ENCODE results near the gene ZFYVE21. TPM values are rescaled to one million over a fixed set of nuclear protein-coding genes. Genes with fewer than 3 reads are reported as not detected.
"Not testable (repeated sequence)": the region's sequence is repeated elsewhere in the genome, so short reads cannot be mapped to it uniquely, and the experiment has no call there.

Gene ZFYVE21
- total RNA-seq, 2 donors from 2014 or later: 57.2 to 59.5 TPM

GRCh38 chr14:103688906-103689902, 26.4 kb upstream of the ZFYVE21 start:
- intact Hi-C loops (cut with DNase I): loop anchor here in 1 of 2 donors (10.0 kb wide), 1 partner anchor 114 kb away; no protein-coding TSS in a partner anchor
- peak; percentile 84 for DNase-seq (ENCODE audit: low spot score)

GRCh38 chr14:103690332-103690731, 25.3 kb upstream of the ZFYVE21 start:
- DNase-seq (ENCODE audit: low spot score): peak; percentile 30

GRCh38 chr14:103691655-103692054, 24.0 kb upstream of the ZFYVE21 start:
- peak; percentile 31 for DNase-seq (ENCODE audit: low spot score)
- intact Hi-C loops (cut with DNase I): not testable (repeated sequence)

More at GRCh38 chr14:103690332-103690731, 25.3 kb upstream of the ZFYVE21 start:
- intact Hi-C loops (cut with DNase I): no loop called here

GRCh38 chr14:103692159-103692558, 23.5 kb upstream of the ZFYVE21 start:
- DNase-seq (ENCODE audit: low spot score): peak; percentile 47
- intact Hi-C loops (cut with DNase I): no loop called here

DNA sequence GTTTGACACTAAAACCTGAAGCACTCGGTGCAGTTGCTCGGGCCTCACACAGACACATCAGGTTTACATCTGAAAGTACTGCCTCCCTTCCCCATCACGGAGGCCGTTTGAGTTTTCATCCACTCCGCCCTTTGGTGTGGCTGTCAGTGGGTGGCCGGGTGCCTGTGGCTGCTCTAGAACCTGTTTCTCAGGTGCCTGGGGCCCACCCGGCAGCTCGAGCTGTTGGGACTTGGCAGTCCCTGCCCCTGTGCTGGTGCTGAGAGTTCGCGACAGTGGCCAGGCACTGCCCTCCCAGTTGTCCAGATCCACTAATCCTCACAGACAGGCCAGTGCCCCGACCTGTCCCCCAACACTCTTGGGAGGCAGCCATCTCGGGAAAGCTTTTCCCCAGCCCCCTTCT, 22.7 kb upstream of the ZFYVE21 start:
- intact Hi-C loops (cut with DNase I): no loop called here
- peak; percentile 53 for DNase-seq (ENCODE audit: low spot score)

DNA sequence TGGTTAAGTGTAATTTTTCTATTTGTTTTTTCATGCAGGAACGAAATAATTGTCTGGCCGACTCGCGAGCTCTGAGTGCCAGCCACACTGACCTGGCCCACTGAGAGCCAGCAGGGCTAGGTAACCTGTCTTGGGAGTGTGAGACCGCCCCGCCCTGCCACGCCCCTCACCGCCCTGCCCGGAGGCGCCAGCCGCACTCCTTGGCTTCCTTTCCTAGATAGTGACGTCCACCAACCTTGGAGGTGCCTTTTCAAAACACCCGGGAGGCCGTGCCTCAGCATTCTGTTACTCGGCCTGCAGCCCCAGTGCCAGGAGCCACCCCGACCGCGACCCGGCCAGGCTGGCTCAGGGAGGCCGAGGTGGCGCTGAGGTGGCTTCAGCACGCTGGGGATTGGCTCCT, 22.1 kb upstream of the ZFYVE21 start:
- intact Hi-C loops (cut with DNase I): no loop called here
- DNase-seq (ENCODE audit: low spot score): peak; percentile 76

DNA sequence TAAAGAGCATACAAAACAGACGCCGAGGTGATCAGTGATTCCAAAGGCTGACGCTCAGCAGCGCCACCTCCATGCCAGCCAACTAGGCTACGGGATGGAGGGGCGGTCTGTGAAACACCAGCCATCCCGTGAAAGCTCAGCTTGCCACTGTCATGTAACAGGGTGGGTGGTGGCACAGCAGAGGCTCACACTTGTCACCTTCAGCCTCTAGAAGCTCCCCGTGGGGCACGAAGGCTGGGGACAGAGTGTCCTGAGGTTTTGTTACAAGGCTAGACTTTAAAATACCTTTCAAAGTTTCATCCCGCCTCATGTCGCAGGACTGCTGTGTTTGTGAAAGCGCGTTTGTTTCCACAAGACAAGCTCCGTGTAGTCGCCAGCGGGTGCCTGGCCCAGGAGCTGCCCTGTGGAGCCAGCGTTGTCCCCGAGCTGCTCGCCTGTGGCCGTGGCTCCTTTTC, 21.0 kb upstream of the ZFYVE21 start:
- intact Hi-C loops (cut with DNase I): loop anchor here in 1 of 2 donors (1.0 kb wide), 1 partner anchor 34 kb away; no protein-coding TSS in a partner anchor
- DNase-seq (ENCODE audit: low spot score): peak; percentile 50

- peak; percentile 44 for DNase-seq (ENCODE audit: low spot score)
- intact Hi-C loops (cut with DNase I): loop anchor here in 1 of 2 donors (1.0 kb wide), 1 partner anchor 33 kb away; no protein-coding TSS in a partner anchor
These were observed 20.1 kb upstream of the ZFYVE21 start for GRCh38 chr14:103695296-103696069.

GRCh38 chr14:103696070-103696402, 19.6 kb upstream of the ZFYVE21 start:
- intact Hi-C loops (cut with DNase I): no loop called here

DNA sequence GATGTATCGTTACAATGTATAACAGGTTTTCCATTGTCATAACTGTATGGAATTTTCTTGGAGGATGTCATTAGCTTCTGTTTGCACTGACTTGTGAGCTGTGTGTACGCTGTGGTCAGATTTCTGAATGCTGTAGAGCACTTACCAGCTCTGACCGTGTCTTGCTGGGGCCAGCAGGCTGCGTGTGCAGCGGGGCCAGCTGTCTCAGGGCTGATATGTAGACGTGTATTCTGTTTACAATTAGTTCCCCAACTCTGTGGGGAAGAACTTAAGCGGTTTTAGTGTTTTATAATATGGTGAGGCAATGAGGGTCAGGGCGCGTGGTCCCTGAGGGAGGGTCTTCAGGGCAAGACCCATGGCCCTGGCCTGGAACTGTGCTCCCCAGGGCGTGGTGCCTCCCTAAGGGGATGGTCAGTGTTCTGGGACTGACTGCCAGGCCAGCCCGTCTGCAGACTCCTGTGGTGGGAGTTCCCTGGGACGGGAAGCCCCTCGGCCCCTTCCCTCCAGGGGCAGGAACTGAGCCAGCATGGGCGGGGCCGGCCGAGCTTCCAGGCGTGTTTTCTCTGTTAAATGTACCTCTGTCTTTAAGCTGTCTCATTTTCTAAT, 19.0 kb upstream of the ZFYVE21 start:
- intact Hi-C loops (cut with DNase I): no loop called here
- DNase-seq (ENCODE audit: low spot score): peak; percentile 87

More at GRCh38 chr14:103696070-103696402, 19.6 kb upstream of the ZFYVE21 start:
- DNase-seq (ENCODE audit: low spot score): peak; percentile 36

- DNase-seq (ENCODE audit: low spot score): peak; percentile 29
- intact Hi-C loops (cut with DNase I): no loop called here
These were observed 18.4 kb upstream of the ZFYVE21 start for GRCh38 chr14:103697206-103697602.

- intact Hi-C loops (cut with DNase I): no loop called here
- DNase-seq (ENCODE audit: low spot score): peak; percentile 67
These were observed 17.8 kb upstream of the ZFYVE21 start for GRCh38 chr14:103697603-103698379.

- DNase-seq (ENCODE audit: low spot score): peak; percentile 70
- intact Hi-C loops (cut with DNase I): no loop called here
These were observed 17.0 kb upstream of the ZFYVE21 start for GRCh38 chr14:103698380-103699260.

DNA sequence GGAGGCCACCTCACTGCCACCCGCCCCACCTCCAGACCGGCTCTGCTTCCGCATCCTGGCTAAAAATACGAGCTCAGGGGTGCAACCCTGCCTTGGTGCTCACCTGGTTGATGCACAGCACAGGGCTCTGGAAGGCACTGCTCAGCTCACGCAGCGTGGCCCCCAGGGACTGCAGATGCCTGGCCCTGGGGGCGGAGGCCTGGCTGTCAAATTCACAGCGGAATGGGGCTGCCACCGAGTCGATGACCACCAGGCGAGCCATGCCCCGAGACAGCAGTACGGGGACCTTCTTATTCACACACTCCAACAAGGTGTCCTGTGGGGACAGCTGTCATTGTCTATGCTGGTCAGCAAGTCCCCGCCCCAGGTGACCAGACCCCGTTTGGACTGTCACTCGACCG, 16.3 kb upstream of the ZFYVE21 start:
- DNase-seq (ENCODE audit: low spot score): no peak
- intact Hi-C loops (cut with DNase I): no loop called here

DNA sequence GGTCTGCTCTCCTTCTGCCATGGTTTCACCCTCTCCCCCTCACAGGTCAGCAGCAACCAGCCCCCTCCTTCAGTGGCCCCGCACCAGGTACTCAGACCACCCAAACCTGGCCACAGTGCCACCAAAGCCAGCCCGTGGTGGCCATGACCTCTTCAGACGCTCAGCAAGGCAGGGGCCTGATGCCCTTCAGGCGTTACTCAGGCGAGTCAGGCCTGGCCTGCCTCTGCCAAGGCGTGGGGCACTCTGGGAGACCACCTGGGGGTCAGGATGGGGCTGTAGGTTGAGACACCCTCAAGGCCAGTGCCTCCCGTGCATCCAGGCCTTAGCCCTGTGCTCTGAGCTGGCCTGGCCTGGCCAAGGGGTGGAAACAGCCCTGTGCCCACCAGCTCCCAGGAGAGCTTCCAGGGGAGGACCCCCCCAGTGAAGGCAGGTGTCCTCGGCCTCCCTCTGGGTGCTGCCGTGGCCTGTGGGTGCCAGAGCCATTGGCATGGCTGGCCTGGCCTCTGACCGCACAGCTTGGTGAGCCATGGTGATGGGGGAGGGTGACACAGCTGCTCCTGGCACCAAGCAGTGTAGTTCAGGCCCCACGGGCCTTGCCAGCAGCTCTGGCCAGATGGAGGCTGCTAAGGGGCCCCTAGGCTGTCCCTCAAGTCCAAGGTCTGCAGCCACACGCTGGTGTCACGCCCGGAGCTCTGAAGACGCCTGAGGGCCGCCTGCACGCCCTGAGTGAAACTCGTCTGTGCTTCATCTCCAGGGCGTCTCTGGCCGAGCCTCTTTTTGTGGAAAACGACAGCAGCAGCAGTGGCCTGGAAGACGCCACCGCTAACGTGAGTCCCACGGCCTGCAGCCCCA, 15.5 kb upstream of the ZFYVE21 start:
- DNase-seq (ENCODE audit: low spot score): no peak
- intact Hi-C loops (cut with DNase I): loop anchor here in 1 of 2 donors (5.0 kb wide), 1 partner anchor 638 kb away; no protein-coding TSS in a partner anchor

GRCh38 chr14:103700753-103701490, 14.7 kb upstream of the ZFYVE21 start:
- DNase-seq (ENCODE audit: low spot score): no peak
- intact Hi-C loops (cut with DNase I): loop anchor here in 1 of 2 donors (5.0 kb wide), 1 partner anchor 639 kb away; no protein-coding TSS in a partner anchor

Data from posterior vena cava (tissue), 2 donors.